Stomach (tissue), 4 donors: ENCODE results near the gene MRGPRE.

ENCODE experiments used
- CTCF ChIP-seq, 7 experiments: fragments of 450-650 bp in 4 of 7; fragments of 200-600 bp in 3 of 7; sonication (generic) in 3 of 7; IDR thresholded peaks; one replicate each; pipeline ENCODE4 v1.5.1; 2016 to 2019; ENCODE audit warnings: antibody characterized with exemption in 7 of 7, control low read depth in 2 of 7, mild to moderate bottlenecking in 1 of 7
- POLR2A ChIP-seq, 4 donors: fragments of 450-650 bp; IDR thresholded peaks; one replicate each; pipeline ENCODE4 v1.6.1; 2016; ENCODE audit warnings: antibody characterized with exemption in 4 of 4, control low read depth in 2 of 4, mild to moderate bottlenecking in 1 of 4, moderate library complexity in 1 of 4

DNA sequence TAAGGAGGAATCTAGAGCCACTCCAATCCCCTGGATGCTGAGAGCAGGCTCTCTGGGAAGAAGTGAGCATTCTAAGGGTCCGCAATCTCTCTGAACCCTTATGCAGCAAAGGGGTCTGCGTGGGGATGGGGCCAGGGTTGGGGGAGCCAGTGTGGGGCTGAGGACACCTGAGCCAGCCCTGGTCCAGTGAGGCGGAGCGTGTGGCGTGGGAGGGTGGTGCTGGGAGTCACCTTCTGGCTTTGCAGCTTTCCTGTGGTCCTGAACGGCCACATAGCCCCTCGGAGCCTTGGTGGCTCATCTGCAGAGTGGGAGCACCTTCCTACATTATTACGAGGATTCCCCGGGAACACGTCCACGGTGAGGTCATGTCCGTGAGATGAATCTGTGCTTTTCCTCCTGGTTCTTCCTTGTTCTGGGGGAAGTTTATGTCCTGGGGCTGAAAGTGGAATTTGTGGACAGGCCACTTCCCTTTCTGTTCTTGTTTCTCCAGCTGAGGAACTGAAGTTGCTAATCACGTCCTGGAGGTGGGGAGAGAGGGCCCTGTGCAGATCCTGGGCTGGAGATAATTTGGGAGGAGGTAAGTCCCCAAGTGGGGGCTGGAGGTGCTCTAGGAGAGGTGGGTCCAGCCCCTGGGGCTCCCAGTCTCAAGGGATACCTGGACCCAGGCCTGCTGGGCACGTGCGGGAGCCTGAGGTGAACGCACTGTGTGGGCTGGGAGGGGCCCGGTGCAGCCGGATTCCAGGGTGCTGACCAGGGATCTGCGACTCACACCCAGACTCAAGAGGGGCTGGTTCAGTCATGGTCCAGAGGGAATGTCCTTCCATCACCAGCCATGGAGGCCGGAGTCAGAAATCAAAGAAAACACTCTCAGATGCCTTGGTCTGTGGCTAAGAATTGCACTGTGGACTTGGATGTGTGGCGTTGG is 6.1 kb downstream of the MRGPRE start:
- TF ChIP-seq POLR2A (IDR thresholded peaks at IDR 0.05), result no peak
- no peak for TF ChIP-seq CTCF (IDR thresholded peaks at IDR 0.05)
